SK-N-MC (cell line): Measurements from ENCODE around the gene TARP.

ENCODE experiments used
- EZH2 ChIP-seq: fragments of 200-600 bp; sonication (generic); IDR thresholded peaks from one replicate; pipeline ENCODE4 v1.6.1; 2017; ENCODE audit warnings: antibody characterized with exemption
- FOXP2 ChIP-seq: optimal IDR thresholded peaks from 2 replicates; pipeline ENCODE3; 2011; ENCODE audit warnings: mild to moderate bottlenecking, moderate library complexity; ENCODE audit not compliant: insufficient read depth; ENCODE audit errors: extremely low read length, control extremely low read depth
- POLR2AphosphoS5 ChIP-seq: IDR thresholded peaks from 2 replicates; pipeline ENCODE4 v1.6.1; 2012; ENCODE audit warnings: mild to moderate bottlenecking, low read depth, low read length, borderline replicate concordance

DNA sequence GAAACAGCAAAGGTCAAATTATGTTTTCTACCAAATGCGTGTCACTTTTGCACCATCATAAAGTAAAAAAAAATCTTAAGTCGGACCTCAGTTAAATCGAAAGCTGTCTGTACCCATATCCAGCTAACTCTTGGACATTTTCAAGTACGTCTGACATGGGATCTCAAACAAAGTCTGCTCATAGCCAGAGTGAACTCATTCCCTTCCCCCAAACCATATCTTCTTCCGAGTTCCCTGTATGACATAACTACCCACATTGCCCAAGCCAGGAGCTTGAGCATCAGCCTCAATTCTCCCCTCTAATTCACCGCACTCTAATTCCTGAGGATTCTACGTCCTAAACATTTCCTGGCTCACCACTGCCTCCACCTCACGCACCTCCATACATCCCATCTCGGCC, 44.8 kb upstream of the TARP start:
- TF ChIP-seq EZH2 (no peak), POLR2AphosphoS5 (no peak), FOXP2 (no peak)
